Fibroblast of lung (primary cell): Measurements from ENCODE around the gene CLTC. TPM values are rescaled to one million over a fixed set of nuclear protein-coding genes. Genes with fewer than 3 reads are reported as not detected.
A peak's percentile ranks its signal among the peaks of the same experiment; 100 is the strongest.

Experiments
- DNase-seq, 2 donors: peaks; one replicate each; pipeline versions ENCODE4 v3.0.0 to v3.0.0-alpha.2; 2010; ENCODE audit warnings: low read depth in 2 of 2
- H2AFZ ChIP-seq: 2 replicates; pipeline ENCODE4 v1.5.1; 2012; ENCODE audit warnings: low read length, control low read depth, inconsistent platforms
- H3K27ac ChIP-seq: 2 replicates; pipeline ENCODE4 v1.5.1; 2011; ENCODE audit warnings: low read length, control low read depth; ENCODE audit not compliant: insufficient read depth
- H3K27me3 ChIP-seq: 2 replicates; pipeline ENCODE4 v1.5.1; 2011; ENCODE audit warnings: mild to moderate bottlenecking, low read length; ENCODE audit not compliant: control insufficient read depth, insufficient read depth
- H3K36me3 ChIP-seq: 2 replicates; pipeline ENCODE4 v1.5.1; 2011; ENCODE audit warnings: low read length; ENCODE audit not compliant: control insufficient read depth, insufficient read depth
- H3K4me1 ChIP-seq: 2 replicates; pipeline ENCODE4 v1.5.1; 2011; ENCODE audit warnings: low read length; ENCODE audit not compliant: control insufficient read depth, insufficient read depth; ENCODE audit errors: extremely low read depth
- H3K4me2 ChIP-seq: 2 replicates; pipeline ENCODE4 v1.5.1; 2011; ENCODE audit warnings: low read length, control low read depth; ENCODE audit not compliant: insufficient read depth; ENCODE audit errors: extremely low read depth
- H3K4me3 ChIP-seq, 4 experiments: fragments of 200-600 bp in 1 of 4; sonication (generic) in 1 of 4; replicated peaks in 1 of 4; 2 replicates each; pipeline ENCODE4 v1.5.1; 2011 to 2016; ENCODE audit warnings: low read length in 4 of 4, low read depth in 3 of 4, mild to moderate bottlenecking in 3 of 4, control low read depth in 2 of 4, inconsistent platforms in 1 of 4, mixed read lengths in 1 of 4; ENCODE audit not compliant: insufficient read depth in 1 of 4; ENCODE audit errors: control extremely low read depth in 1 of 4
- H3K79me2 ChIP-seq: 2 replicates; pipeline ENCODE4 v1.5.1; 2012; ENCODE audit warnings: mild to moderate bottlenecking, low read length, inconsistent platforms; ENCODE audit not compliant: control insufficient read depth, insufficient read depth
- H3K9ac ChIP-seq: 2 replicates; pipeline ENCODE4 v1.5.1; 2011; ENCODE audit warnings: mild to moderate bottlenecking, low read length, control low read depth; ENCODE audit not compliant: insufficient read depth
- H3K9me3 ChIP-seq: 2 replicates; pipeline ENCODE4 v1.5.1; 2012; ENCODE audit warnings: low read depth, low read length; ENCODE audit not compliant: control insufficient read depth, insufficient read depth
- H4K20me1 ChIP-seq: 2 replicates; pipeline ENCODE4 v1.5.1; 2011; ENCODE audit warnings: low read length; ENCODE audit not compliant: control insufficient read depth, insufficient read depth; ENCODE audit errors: extremely low read depth
- CTCF ChIP-seq, 2 donors: IDR thresholded peaks in 1 of 2; conservative IDR thresholded peaks in 1 of 2; 1 replicate in 1 of 2; 2 replicates in 1 of 2; pipeline ENCODE4 v1.5.1; 2011 to 2012; ENCODE audit warnings: low read length in 2 of 2, control low read depth in 1 of 2, inconsistent platforms in 1 of 2, low read depth in 1 of 2, mild to moderate bottlenecking in 1 of 2
- EZH2 ChIP-seq: IDR thresholded peaks from 2 replicates; pipeline ENCODE4 v1.5.1; 2012; ENCODE audit warnings: low read length, control low read depth, mild to moderate bottlenecking; ENCODE audit errors: missing control alignments
- polyA plus RNA-seq, 2 donors: library from polyadenylated mRNA; depleted of rRNA in 1 of 2; stranded (reverse) in 1 of 2; unstranded in 1 of 2; fragments of >200 nt; gene quantifications; 2 replicates each; pipeline ENCODE4 v1.2.1, GENCODE V29; 2011 to 2012; ENCODE audit warnings: missing spikeins in 1 of 2
- total RNA-seq: library from RNA; depleted of rRNA; stranded (reverse); fragments of >200 nt; gene quantifications from 2 replicates; pipeline ENCODE4 v1.2.1, GENCODE V29; 2014

CLTC gene
- total and polyA plus RNA-seq, 2 donors (not counting 1 experiment from before 2014, with no cell fraction given) = 468 to 621 TPM

- H3K36me3 ChIP-seq = no peaks in the 10 kb centered on the region
- TF ChIP-seq EZH2 = no peak
- TF ChIP-seq CTCF (conservative IDR thresholded peaks at IDR 0.05 in 1 of 2, IDR thresholded peaks at IDR 0.05 in 1 of 2; ENCODE audit: low read depth in 1 of 2, low read length in 2 of 2) = no peak
- peaks cover 31% of the 10 kb centered on the region for H3K79me2 ChIP-seq
- no peaks in the 10 kb centered on the region for H3K27me3 ChIP-seq
- no peaks in the 10 kb centered on the region for H3K9me3 ChIP-seq
- H3K4me1 ChIP-seq = peaks cover 2% of the 10 kb centered on the region
- no peak overlapping the region for H3K9ac ChIP-seq
- H3K4me3 ChIP-seq = no peak overlapping the region
- no peak overlapping the region for H2AFZ ChIP-seq
- no peak overlapping the region for H3K4me2 ChIP-seq
- DNase-seq = peak in 1 of 2 donors; percentile 41
- peaks cover 3% of the 10 kb centered on the region for H4K20me1 ChIP-seq
- no peak overlapping the region for H3K27ac ChIP-seq
These were observed 2.5 kb upstream of the CLTC start for GRCh38 chr17:59617156-59617732.

GRCh38 chr17:59619035-59619297, 729 bp upstream of the CLTC start:
- H3K4me1 ChIP-seq = peaks cover 5% of the 10 kb centered on the region
- TF ChIP-seq CTCF (conservative IDR thresholded peaks at IDR 0.05 in 1 of 2, IDR thresholded peaks at IDR 0.05 in 1 of 2; ENCODE audit: low read depth in 1 of 2, low read length in 2 of 2) = no peak
- TF ChIP-seq EZH2 = no peak
- peak overlapping the region; percentile 91 for H3K4me2 ChIP-seq
- peak overlapping the region; percentile 86 for H3K9ac ChIP-seq
- H3K27me3 ChIP-seq = no peaks in the 10 kb centered on the region
- no peaks in the 10 kb centered on the region for H3K9me3 ChIP-seq
- H3K4me3 ChIP-seq = peak overlapping the region; percentile 89 to 99 (median 97)
- H3K79me2 ChIP-seq = peaks cover 48% of the 10 kb centered on the region
- H3K36me3 ChIP-seq = no peaks in the 10 kb centered on the region
- H3K27ac ChIP-seq = peak overlapping the region; percentile 94
- no peak overlapping the region for H2AFZ ChIP-seq
- DNase-seq = no peak
- peaks cover 8% of the 10 kb centered on the region for H4K20me1 ChIP-seq

GRCh38 chr17:59620064-59620359, 317 bp downstream of the CLTC start:
- no peak for TF ChIP-seq CTCF (conservative IDR thresholded peaks at IDR 0.05 in 1 of 2, IDR thresholded peaks at IDR 0.05 in 1 of 2; ENCODE audit: low read depth in 1 of 2, low read length in 2 of 2)
- no peak for TF ChIP-seq EZH2
- H3K27me3 ChIP-seq = no peaks in the 10 kb centered on the region
- peaks cover 58% of the 10 kb centered on the region for H3K79me2 ChIP-seq
- DNase-seq = no peak
- peaks cover 5% of the 10 kb centered on the region for H3K4me1 ChIP-seq
- no peaks in the 10 kb centered on the region for H3K36me3 ChIP-seq
- peak overlapping the region; percentile 86 for H3K9ac ChIP-seq
- no peak overlapping the region for H2AFZ ChIP-seq
- H3K9me3 ChIP-seq = no peaks in the 10 kb centered on the region
- peak overlapping the region; percentile 89 to 99 (median 97) for H3K4me3 ChIP-seq
- peaks cover 8% of the 10 kb centered on the region for H4K20me1 ChIP-seq
- peak overlapping the region; percentile 94 for H3K27ac ChIP-seq
- H3K4me2 ChIP-seq = no peak overlapping the region
